Liver (tissue), 9 donors: ENCODE measurements around the gene NAT16. TPM values are rescaled to one million over a fixed set of nuclear protein-coding genes. Genes with fewer than 3 reads are reported as not detected.

Source experiments
- DNase-seq: peaks from one replicate; pipeline ENCODE4 v3.0.0-alpha.2; 2017; ENCODE audit warnings: low spot score
- H3K27ac ChIP-seq, 2 donors: one replicate each; pipeline ENCODE4 v1.7.0; 2013; ENCODE audit warnings: inconsistent platforms in 2 of 2, low read length in 2 of 2, control low read depth in 1 of 2, low read depth in 1 of 2, mild to moderate bottlenecking in 1 of 2
- H3K27me3 ChIP-seq, 4 donors: one replicate each; pipeline versions ENCODE4 v1.6.1 to v1.7.0; 2013; ENCODE audit warnings: low read length in 3 of 4, inconsistent platforms in 1 of 4, mild to moderate bottlenecking in 1 of 4, moderate library complexity in 1 of 4; ENCODE audit not compliant: control insufficient read depth in 4 of 4, insufficient read depth in 4 of 4
- H3K36me3 ChIP-seq, 4 donors: one replicate each; pipeline versions ENCODE4 v1.6.1 to v1.7.0; 2013; ENCODE audit warnings: low read length in 3 of 4, mild to moderate bottlenecking in 3 of 4, low read depth in 1 of 4, moderate library complexity in 1 of 4; ENCODE audit not compliant: control insufficient read depth in 4 of 4, insufficient read depth in 3 of 4
- H3K4me1 ChIP-seq, 4 donors: one replicate each; pipeline versions ENCODE4 v1.6.1 to v1.7.0; 2013; ENCODE audit warnings: low read length in 3 of 4, mild to moderate bottlenecking in 3 of 4, moderate library complexity in 1 of 4; ENCODE audit not compliant: control insufficient read depth in 4 of 4, insufficient read depth in 4 of 4
- H3K4me3 ChIP-seq, 3 donors: one replicate each; pipeline versions ENCODE4 v1.6.1 to v1.7.0; 2013; ENCODE audit warnings: low read length in 3 of 3, control low read depth in 1 of 3, low read depth in 1 of 3, mild to moderate bottlenecking in 1 of 3
- H3K9ac ChIP-seq, 2 donors: one replicate each; pipeline ENCODE4 v1.7.0; 2013; ENCODE audit warnings: low read length in 2 of 2, mild to moderate bottlenecking in 2 of 2, moderate library complexity in 2 of 2, control low read depth in 1 of 2, low read depth in 1 of 2
- H3K9me3 ChIP-seq, 4 donors: one replicate each; pipeline versions ENCODE4 v1.6.1 to v1.7.0; 2013; ENCODE audit warnings: low read length in 3 of 4; ENCODE audit not compliant: control insufficient read depth in 4 of 4
- ATF3 ChIP-seq: IDR thresholded peaks from 2 replicates; pipeline ENCODE4 v1.6.1; 2016; ENCODE audit warnings: antibody characterized with exemption
- EGR1 ChIP-seq, 2 donors: IDR thresholded peaks; 2 replicates each; pipeline ENCODE4 v1.6.1; 2016 to 2018; ENCODE audit warnings: antibody characterized with exemption in 2 of 2, low read depth in 2 of 2
- FOXA1 ChIP-seq: IDR thresholded peaks from 2 replicates; pipeline ENCODE4 v1.6.1; 2016; ENCODE audit warnings: antibody characterized with exemption
- FOXA2 ChIP-seq: IDR thresholded peaks from 2 replicates; pipeline ENCODE4 v1.6.1; 2016; ENCODE audit warnings: antibody characterized with exemption
- GABPA ChIP-seq, 2 donors: IDR thresholded peaks in 1 of 2; conservative IDR thresholded peaks in 1 of 2; 2 replicates each; pipeline ENCODE4 v1.6.1; 2016; ENCODE audit warnings: antibody characterized with exemption in 2 of 2, mild to moderate bottlenecking in 1 of 2, moderate library complexity in 1 of 2
- HNF4A ChIP-seq, 2 donors: conservative IDR thresholded peaks; 2 replicates each; pipeline ENCODE4 v1.6.1; 2016; ENCODE audit warnings: antibody characterized with exemption in 2 of 2, mild to moderate bottlenecking in 2 of 2
- HNF4G ChIP-seq: IDR thresholded peaks from 2 replicates; pipeline ENCODE4 v1.6.1; 2016; ENCODE audit warnings: antibody characterized with exemption
- JUND ChIP-seq, 2 donors: IDR thresholded peaks; 2 replicates each; pipeline ENCODE4 v1.6.1; 2016; ENCODE audit warnings: antibody characterized with exemption in 2 of 2
- NR2F2 ChIP-seq: IDR thresholded peaks from 2 replicates; pipeline ENCODE4 v1.6.1; 2016; ENCODE audit warnings: antibody characterized with exemption
- RAD21 ChIP-seq, 2 donors: IDR thresholded peaks; 2 replicates each; pipeline ENCODE4 v1.6.1; 2016; ENCODE audit warnings: antibody characterized with exemption in 2 of 2, mild to moderate bottlenecking in 2 of 2
- RXRA ChIP-seq, 2 donors: IDR thresholded peaks; 2 replicates each; pipeline ENCODE4 v1.6.1; 2017 to 2018; ENCODE audit warnings: antibody characterized with exemption in 2 of 2, mild to moderate bottlenecking in 1 of 2
- SP1 ChIP-seq: IDR thresholded peaks from 2 replicates; pipeline ENCODE4 v1.6.1; 2018; ENCODE audit warnings: antibody characterized with exemption, mild to moderate bottlenecking
- TAF1 ChIP-seq: conservative IDR thresholded peaks from 2 replicates; pipeline ENCODE4 v1.6.1; 2016; ENCODE audit warnings: antibody characterized with exemption, mild to moderate bottlenecking
- YY1 ChIP-seq: IDR thresholded peaks from 2 replicates; pipeline ENCODE4 v1.6.1; 2016; ENCODE audit warnings: antibody characterized with exemption, mild to moderate bottlenecking
- ZBTB33 ChIP-seq: IDR thresholded peaks from 2 replicates; pipeline ENCODE4 v1.6.1; 2016; ENCODE audit warnings: antibody characterized with exemption
- WGBS: extraction: QIAGEN DNeasy Blood & Tissue Kit; methylation state at CpG from one replicate; pipeline ENCODE4 v1.1.7; 2013; 5-methylcytosine and 5-hydroxymethylcytosine counted together
- polyA plus RNA-seq, 2 donors: library from polyadenylated mRNA; stranded (reverse) in 1 of 2; unstranded in 1 of 2; fragments of 200-250 nt in 1 of 2; fragments of >200 nt in 1 of 2; fragmentation: Nextera tagmentation in 1 of 2; extraction: Ambion mirVana in 1 of 2; gene quantifications; one replicate each; pipeline versions ENCODE4 v1.2.1 to v1.2.3, GENCODE V29; 2013 to 2015
- total RNA-seq, 2 donors: library from RNA; depleted of rRNA; stranded (reverse); fragments of >200 nt; gene quantifications; one replicate each; pipeline ENCODE4 v1.2.3, GENCODE V29; 2014
- TF ChIP-seq, protein P1 (sequence below): IDR thresholded peaks from 2 replicates; pipeline ENCODE4 v1.6.1; 2016; ENCODE audit warnings: antibody characterized with exemption, mild to moderate bottlenecking
- TF ChIP-seq, protein P2 (sequence below): fragments of 150-350 bp; IDR thresholded peaks from 2 replicates; pipeline ENCODE4 v1.5.1; 2017; ENCODE audit warnings: improper control_type of control experiment, low read depth, low read length; ENCODE audit not compliant: missing input control
- TF ChIP-seq, protein P3 (sequence below): IDR thresholded peaks from 2 replicates; pipeline ENCODE4 v1.6.1; 2016; ENCODE audit warnings: antibody characterized with exemption
- donor health status: healthy.
- donor health status: healthy.
- donor health status: healthy.
- donor health status: healthy.
- donor health status: healthy.

NAT16 gene
- total and polyA plus RNA-seq, 4 donors, result not detected

GRCh38 chr7:101171442-101171837 lies 8.7 kb downstream of the NAT16 start (continued):
- TF ChIP-seq, protein P1, sequence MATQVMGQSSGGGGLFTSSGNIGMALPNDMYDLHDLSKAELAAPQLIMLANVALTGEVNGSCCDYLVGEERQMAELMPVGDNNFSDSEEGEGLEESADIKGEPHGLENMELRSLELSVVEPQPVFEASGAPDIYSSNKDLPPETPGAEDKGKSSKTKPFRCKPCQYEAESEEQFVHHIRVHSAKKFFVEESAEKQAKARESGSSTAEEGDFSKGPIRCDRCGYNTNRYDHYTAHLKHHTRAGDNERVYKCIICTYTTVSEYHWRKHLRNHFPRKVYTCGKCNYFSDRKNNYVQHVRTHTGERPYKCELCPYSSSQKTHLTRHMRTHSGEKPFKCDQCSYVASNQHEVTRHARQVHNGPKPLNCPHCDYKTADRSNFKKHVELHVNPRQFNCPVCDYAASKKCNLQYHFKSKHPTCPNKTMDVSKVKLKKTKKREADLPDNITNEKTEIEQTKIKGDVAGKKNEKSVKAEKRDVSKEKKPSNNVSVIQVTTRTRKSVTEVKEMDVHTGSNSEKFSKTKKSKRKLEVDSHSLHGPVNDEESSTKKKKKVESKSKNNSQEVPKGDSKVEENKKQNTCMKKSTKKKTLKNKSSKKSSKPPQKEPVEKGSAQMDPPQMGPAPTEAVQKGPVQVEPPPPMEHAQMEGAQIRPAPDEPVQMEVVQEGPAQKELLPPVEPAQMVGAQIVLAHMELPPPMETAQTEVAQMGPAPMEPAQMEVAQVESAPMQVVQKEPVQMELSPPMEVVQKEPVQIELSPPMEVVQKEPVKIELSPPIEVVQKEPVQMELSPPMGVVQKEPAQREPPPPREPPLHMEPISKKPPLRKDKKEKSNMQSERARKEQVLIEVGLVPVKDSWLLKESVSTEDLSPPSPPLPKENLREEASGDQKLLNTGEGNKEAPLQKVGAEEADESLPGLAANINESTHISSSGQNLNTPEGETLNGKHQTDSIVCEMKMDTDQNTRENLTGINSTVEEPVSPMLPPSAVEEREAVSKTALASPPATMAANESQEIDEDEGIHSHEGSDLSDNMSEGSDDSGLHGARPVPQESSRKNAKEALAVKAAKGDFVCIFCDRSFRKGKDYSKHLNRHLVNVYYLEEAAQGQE, result no peak

DNA sequence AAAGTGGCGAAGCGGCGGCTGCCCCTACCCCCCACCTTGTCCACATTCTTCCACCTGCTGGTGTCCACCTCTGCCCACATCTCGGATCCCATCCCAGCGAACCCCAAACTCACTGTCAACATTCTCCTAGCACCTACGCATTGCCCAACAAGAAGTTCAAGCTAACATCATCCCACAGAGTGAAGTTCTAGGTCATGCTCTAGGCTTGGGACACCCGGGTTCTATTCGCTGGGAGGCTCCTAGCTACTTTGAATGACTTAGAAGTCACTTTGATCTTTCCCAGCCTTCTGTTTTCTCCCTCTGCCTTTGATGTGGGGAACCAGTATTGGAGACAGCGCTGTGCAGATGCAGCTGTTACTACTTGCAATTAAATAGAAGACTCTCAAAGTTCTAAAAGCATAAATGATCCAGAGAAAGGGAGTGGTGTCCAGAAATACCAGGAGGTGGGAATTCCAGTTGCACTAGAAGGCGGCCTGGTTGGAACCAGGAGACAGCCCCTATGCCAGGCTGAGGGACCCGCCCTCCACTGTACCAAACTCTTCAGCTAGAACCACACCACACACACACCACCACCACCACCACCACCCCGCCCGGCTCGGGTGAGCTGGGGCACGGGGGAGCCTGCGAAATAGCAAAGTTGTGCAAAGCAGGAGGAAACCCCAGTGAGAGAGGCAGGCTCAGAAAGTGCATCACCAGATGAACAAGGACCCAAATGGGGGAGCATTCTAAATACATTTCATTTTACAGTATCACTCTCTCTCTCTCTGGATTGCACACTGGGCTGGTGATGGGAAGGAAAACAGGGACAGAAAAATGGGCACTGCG lies 9.3 kb downstream of the NAT16 start:
- Histone ChIP-seq H3K36me3 (no peaks in the 10 kb centered on the region), H3K9me3 (no peaks in the 10 kb centered on the region), H3K27me3 (peaks cover 6 to 22% (median 18%) of the 10 kb centered on the region in 4 donors), H3K27ac (no peak overlapping the region), H3K4me1 (peaks cover 8 to 33% (median 16%) of the 10 kb centered on the region in 4 donors), H3K9ac (no peak overlapping the region), H3K4me3 (no peak overlapping the region)
- DNase-seq, result no peak
- TF ChIP-seq NR2F2, result no peak
- no peak for TF ChIP-seq TAF1
- TF ChIP-seq FOXA1, result no peak
- TF ChIP-seq, protein P2, sequence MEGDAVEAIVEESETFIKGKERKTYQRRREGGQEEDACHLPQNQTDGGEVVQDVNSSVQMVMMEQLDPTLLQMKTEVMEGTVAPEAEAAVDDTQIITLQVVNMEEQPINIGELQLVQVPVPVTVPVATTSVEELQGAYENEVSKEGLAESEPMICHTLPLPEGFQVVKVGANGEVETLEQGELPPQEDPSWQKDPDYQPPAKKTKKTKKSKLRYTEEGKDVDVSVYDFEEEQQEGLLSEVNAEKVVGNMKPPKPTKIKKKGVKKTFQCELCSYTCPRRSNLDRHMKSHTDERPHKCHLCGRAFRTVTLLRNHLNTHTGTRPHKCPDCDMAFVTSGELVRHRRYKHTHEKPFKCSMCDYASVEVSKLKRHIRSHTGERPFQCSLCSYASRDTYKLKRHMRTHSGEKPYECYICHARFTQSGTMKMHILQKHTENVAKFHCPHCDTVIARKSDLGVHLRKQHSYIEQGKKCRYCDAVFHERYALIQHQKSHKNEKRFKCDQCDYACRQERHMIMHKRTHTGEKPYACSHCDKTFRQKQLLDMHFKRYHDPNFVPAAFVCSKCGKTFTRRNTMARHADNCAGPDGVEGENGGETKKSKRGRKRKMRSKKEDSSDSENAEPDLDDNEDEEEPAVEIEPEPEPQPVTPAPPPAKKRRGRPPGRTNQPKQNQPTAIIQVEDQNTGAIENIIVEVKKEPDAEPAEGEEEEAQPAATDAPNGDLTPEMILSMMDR, result no peak
- TF ChIP-seq, protein P3, sequence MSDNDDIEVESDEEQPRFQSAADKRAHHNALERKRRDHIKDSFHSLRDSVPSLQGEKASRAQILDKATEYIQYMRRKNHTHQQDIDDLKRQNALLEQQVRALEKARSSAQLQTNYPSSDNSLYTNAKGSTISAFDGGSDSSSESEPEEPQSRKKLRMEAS, result no peak
- no peak for TF ChIP-seq RAD21 (IDR thresholded peaks at IDR 0.05)
- no peak for TF ChIP-seq HNF4A (conservative IDR thresholded peaks at IDR 0.05)
- no peak for TF ChIP-seq ATF3
- no peak for TF ChIP-seq GABPA (IDR thresholded peaks at IDR 0.05 in 1 of 2, conservative IDR thresholded peaks at IDR 0.05 in 1 of 2)
- TF ChIP-seq, protein P1, result no peak
- no peak for TF ChIP-seq RXRA (IDR thresholded peaks at IDR 0.05)
- no peak for TF ChIP-seq YY1
- no peak for TF ChIP-seq JUND (IDR thresholded peaks at IDR 0.05)
- TF ChIP-seq EGR1 (IDR thresholded peaks at IDR 0.05; ENCODE audit: low read depth in 2 of 2), result no peak
- no peak for TF ChIP-seq HNF4G
- TF ChIP-seq SP1, result no peak
- TF ChIP-seq ZBTB33, result no peak
- no peak for TF ChIP-seq FOXA2
- WGBS, result 7% methylated on average over 17 of the region's 17 CpGs
